Right hindlimb (tissue), 1 donor: ENCODE data around the gene ZSCAN22.
"Not testable (repeated sequence)": the region's sequence is repeated elsewhere in the genome, so short reads cannot be mapped to it uniquely, and the experiment has no call there.

Source experiments
- DNase-seq: peaks from one replicate; pipeline ENCODE4 v3.0.0-alpha.2; 2018

ZSCAN22 gene

GRCh38 chr19:58352760-58353671 lies 26.2 kb downstream of the ZSCAN22 start, which contains the start of gene A1BG:
Gene A1BG, minus strand, starts transcription at chr19:58353492. Its CDS starts 55 bp downstream, at chr19:58353437.
- DNase-seq: no peak

- no peak for DNase-seq
Observed at GRCh38 chr19:58353717-58354477, 27.1 kb downstream of the ZSCAN22 start.

GRCh38 chr19:58354478-58355030 lies 27.8 kb downstream of the ZSCAN22 start:
- no peak for DNase-seq

- no peak for DNase-seq
Observed at GRCh38 chr19:58355215-58355796, 28.5 kb downstream of the ZSCAN22 start.

- peak; percentile 39 for DNase-seq
Observed at GRCh38 chr19:58355908-58356765, 29.3 kb downstream of the ZSCAN22 start.

- DNase-seq: peak; percentile 56
Observed at GRCh38 chr19:58356766-58357480, 30.1 kb downstream of the ZSCAN22 start.

- DNase-seq: no peak
Observed at GRCh38 chr19:58357481-58358145, 30.8 kb downstream of the ZSCAN22 start.

- no peak for DNase-seq
Observed at GRCh38 chr19:58361900-58362271, 35.1 kb downstream of the ZSCAN22 start.

- peak; percentile 98 for DNase-seq
Observed at GRCh38 chr19:58362272-58362994, 35.6 kb downstream of the ZSCAN22 start, which contains the start of gene ZNF497. Gene ZNF497, minus strand, starts transcription at chr19:58362751. Its CDS starts 5,116 bp downstream, at chr19:58357635.

- no peak for DNase-seq
Observed at GRCh38 chr19:58364146-58364545, 37.4 kb downstream of the ZSCAN22 start.

- DNase-seq: no peak
Observed at GRCh38 chr19:58366585-58367430, 40.0 kb downstream of the ZSCAN22 start.

GRCh38 chr19:58367698-58368454 lies 41.1 kb downstream of the ZSCAN22 start:
- DNase-seq: no peak

GRCh38 chr19:58368561-58369360 lies 42.0 kb downstream of the ZSCAN22 start:
- no peak for DNase-seq

GRCh38 chr19:58372311-58373133 lies 45.7 kb downstream of the ZSCAN22 start:
- DNase-seq: no peak

GRCh38 chr19:58374200-58374599 lies 47.4 kb downstream of the ZSCAN22 start:
- no peak for DNase-seq

GRCh38 chr19:58376724-58377123 lies 49.9 kb downstream of the ZSCAN22 start:
- DNase-seq: not testable (repeated sequence)
